Vagina (tissue), 2 donors: ENCODE measurements around the gene PTPRF.

Experiments used
- CTCF ChIP-seq, 3 experiments: fragments of 450-650 bp in 2 of 3; fragments of 200-600 bp in 1 of 3; sonication (generic) in 1 of 3; IDR thresholded peaks; one replicate each; pipeline ENCODE4 v1.5.1; 2017 to 2019; ENCODE audit warnings: antibody characterized with exemption in 3 of 3, mild to moderate bottlenecking in 2 of 3, moderate library complexity in 2 of 3
- POLR2A ChIP-seq, 2 donors: fragments of 450-650 bp; IDR thresholded peaks; one replicate each; pipeline ENCODE4 v1.6.1; 2017; ENCODE audit warnings: antibody characterized with exemption in 2 of 2, mild to moderate bottlenecking in 2 of 2, moderate library complexity in 2 of 2

GRCh38 chr1:43554444-43554992 is 23.8 kb downstream of the PTPRF start:
- TF ChIP-seq CTCF (IDR thresholded peaks at IDR 0.05), result no peak
- no peak for TF ChIP-seq POLR2A (IDR thresholded peaks at IDR 0.05)
